Panc1 (cell line): ENCODE measurements around the gene ARL15. TPM values are rescaled to one million over a fixed set of nuclear protein-coding genes. Genes with fewer than 3 reads are reported as not detected.

Experiments used
- ATAC-seq: fragments of 200-7000 bp; cut with Tn5 transposase; 2 replicates; pipeline ENCODE4 v1.9.1; 2020; ENCODE audit warnings: mild to moderate bottlenecking, moderate library complexity
- BruUV-seq: library from RNA; stranded (reverse); fragments of 400-500 nt; replicated peaks from 2 replicates; lab custom pipeline; 2021; lab: Mats Ljungman, UMichigan
- CTCF ChIA-PET: fragments of 300-600 bp; sonication (Branson Sonifier 250); formaldehyde crosslinking; loops from one replicate; lab custom pipeline; 2022; ENCODE audit warnings: antibody characterized with exemption; lab: Charles Lee
- POLR2A ChIA-PET: fragments of 300-600 bp; sonication (Branson Sonifier 250); formaldehyde crosslinking; loops from one replicate; lab custom pipeline; 2022; ENCODE audit warnings: antibody characterized with exemption; lab: Charles Lee
- DNase-seq: peaks from one replicate; pipeline ENCODE4 v3.0.0-alpha.2; 2010; ENCODE audit warnings: low read depth, low spot score
- H3K27ac ChIP-seq: 2 replicates; pipeline ENCODE4 v1.5.1; 2011; ENCODE audit warnings: mild to moderate bottlenecking, low read length, inconsistent platforms
- H3K27me3 ChIP-seq: fragments of 200-500 bp; sonication (Bioruptor generic); 2 replicates; pipeline ENCODE4 v1.6.0; 2014; ENCODE audit warnings: low read length, inconsistent platforms; ENCODE audit not compliant: control insufficient read depth, insufficient read depth
- H3K36me3 ChIP-seq: fragments of 200-500 bp; sonication (Bioruptor generic); 2 replicates; pipeline ENCODE4 v1.5.1; 2014; ENCODE audit warnings: inconsistent platforms, mild to moderate bottlenecking, low read length, moderate library complexity; ENCODE audit not compliant: control insufficient read depth, insufficient read depth
- H3K4me1 ChIP-seq: 2 replicates; pipeline ENCODE4 v1.5.1; 2011; ENCODE audit warnings: inconsistent platforms, mild to moderate bottlenecking, low read length, moderate library complexity; ENCODE audit not compliant: control insufficient read depth, insufficient read depth
- H3K4me3 ChIP-seq, 2 experiments: 2 replicates each; pipeline ENCODE4 v1.5.1; 2011 to 2012; ENCODE audit warnings: low read depth in 2 of 2, low read length in 2 of 2, mild to moderate bottlenecking in 2 of 2, inconsistent platforms in 1 of 2, moderate library complexity in 1 of 2
- H3K9me3 ChIP-seq: fragments of 200-500 bp; sonication (Bioruptor generic); 2 replicates; pipeline ENCODE4 v1.5.1; 2014; ENCODE audit warnings: low read depth, mild to moderate bottlenecking, inconsistent platforms, low read length, moderate library complexity; ENCODE audit not compliant: control insufficient read depth, insufficient read depth
- POLR2AphosphoS5 ChIP-seq: IDR thresholded peaks from 2 replicates; pipeline ENCODE4 v1.6.1; 2012; ENCODE audit warnings: mild to moderate bottlenecking, low read depth, low read length, moderate library complexity
- REST ChIP-seq, 2 experiments: IDR thresholded peaks; 2 replicates each; pipeline ENCODE4 v1.6.1; 2011 to 2012; ENCODE audit warnings: low read depth in 2 of 2, control low read depth in 1 of 2, low read length in 1 of 2, mild to moderate bottlenecking in 1 of 2, moderate library complexity in 1 of 2; ENCODE audit not compliant: insufficient read depth in 1 of 2
- SIN3A ChIP-seq: IDR thresholded peaks from 2 replicates; pipeline ENCODE4 v1.6.1; 2012; ENCODE audit warnings: low read depth, mild to moderate bottlenecking, low read length, moderate library complexity, borderline replicate concordance; ENCODE audit not compliant: insufficient read depth
- TCF7L2 ChIP-seq: IDR thresholded peaks from 2 replicates; pipeline ENCODE4 v1.6.1; 2011; ENCODE audit warnings: mild to moderate bottlenecking, low read depth, low read length, inconsistent platforms
- in situ Hi-C: cut with HindIII; loops from 2 replicates; pipeline ENCODE4 v1.10.0; 2016; ENCODE audit warnings: low sequenced_read_pairs, low pct_unique_long_range_greater_than_20kb
- intact Hi-C: fragments of 100-400 bp; cut with micrococcal nuclease; formaldehyde crosslinking; loops from one replicate; pipeline ENCODE4 v1.10.0; 2022; ENCODE audit not compliant: unreplicated experiment
- total RNA-seq: library from RNA; stranded (reverse); gene quantifications from one replicate; pipeline ENCODE4 v1.2.1, GENCODE V29; 2021; ENCODE audit not compliant: unreplicated experiment
- TF ChIP-seq, protein P1 (sequence below): fragments of 450-650 bp; IDR thresholded peaks from 2 replicates; pipeline ENCODE4 v1.5.1; 2017; ENCODE audit warnings: mild to moderate bottlenecking

The ARL15 gene
- total RNA-seq, 1 experiment from 2014 or later: 16.5 TPM

GRCh38 chr5:54083245-54083644 is 227.1 kb downstream of the ARL15 start:
- ChIA-PET CTCF (interaction anchor here (0.6 kb wide), 1 partner anchor 68 kb away, joined by 3 read pairs; no protein-coding TSS in a partner anchor), POLR2A (no interaction called here)
- no peaks in the 10 kb centered on the region for H3K4me1 ChIP-seq
- no peaks in the 10 kb centered on the region for H3K27me3 ChIP-seq
- H3K27ac ChIP-seq: no peak overlapping the region
- no peak overlapping the region for H3K4me3 ChIP-seq
- no peaks in the 10 kb centered on the region for H3K9me3 ChIP-seq
- no peaks in the 10 kb centered on the region for H3K36me3 ChIP-seq
- intact Hi-C loops (no loop called here), in situ Hi-C loops (no loop called here)
- BruUV-seq: no TSS peak
- no peak for TF ChIP-seq SIN3A
- TF ChIP-seq, protein P1, sequence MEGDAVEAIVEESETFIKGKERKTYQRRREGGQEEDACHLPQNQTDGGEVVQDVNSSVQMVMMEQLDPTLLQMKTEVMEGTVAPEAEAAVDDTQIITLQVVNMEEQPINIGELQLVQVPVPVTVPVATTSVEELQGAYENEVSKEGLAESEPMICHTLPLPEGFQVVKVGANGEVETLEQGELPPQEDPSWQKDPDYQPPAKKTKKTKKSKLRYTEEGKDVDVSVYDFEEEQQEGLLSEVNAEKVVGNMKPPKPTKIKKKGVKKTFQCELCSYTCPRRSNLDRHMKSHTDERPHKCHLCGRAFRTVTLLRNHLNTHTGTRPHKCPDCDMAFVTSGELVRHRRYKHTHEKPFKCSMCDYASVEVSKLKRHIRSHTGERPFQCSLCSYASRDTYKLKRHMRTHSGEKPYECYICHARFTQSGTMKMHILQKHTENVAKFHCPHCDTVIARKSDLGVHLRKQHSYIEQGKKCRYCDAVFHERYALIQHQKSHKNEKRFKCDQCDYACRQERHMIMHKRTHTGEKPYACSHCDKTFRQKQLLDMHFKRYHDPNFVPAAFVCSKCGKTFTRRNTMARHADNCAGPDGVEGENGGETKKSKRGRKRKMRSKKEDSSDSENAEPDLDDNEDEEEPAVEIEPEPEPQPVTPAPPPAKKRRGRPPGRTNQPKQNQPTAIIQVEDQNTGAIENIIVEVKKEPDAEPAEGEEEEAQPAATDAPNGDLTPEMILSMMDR: no peak
- no peak for TF ChIP-seq REST (IDR thresholded peaks at IDR 0.05; ENCODE audit: insufficient read depth in 1 of 2, low read depth in 2 of 2, low read length in 1 of 2)
- TF ChIP-seq TCF7L2: no peak
- TF ChIP-seq POLR2AphosphoS5: no peak
- no peak for ATAC-seq
- DNase-seq: no peak

DNA sequence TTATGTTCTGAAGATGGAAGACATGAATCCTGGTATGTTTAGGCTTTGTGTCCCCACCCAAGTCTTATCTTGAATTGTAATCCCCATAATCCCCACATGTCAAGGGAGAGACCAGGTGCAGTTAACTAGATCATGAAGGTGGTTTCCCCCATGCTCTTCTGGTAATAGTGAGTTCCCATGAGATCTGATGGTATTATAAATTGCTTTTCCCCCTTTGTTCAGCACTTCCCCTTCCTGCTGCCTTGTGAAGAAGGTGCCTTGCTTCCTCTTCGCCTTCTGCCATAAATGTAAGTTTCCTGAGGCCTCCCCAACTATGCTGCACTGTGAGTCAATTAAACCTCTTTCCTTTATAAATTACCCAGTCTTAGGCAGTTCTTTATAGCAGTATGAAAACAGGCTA is 229.0 kb downstream of the ARL15 start:
- POLR2A ChIA-PET: no interaction called here

More for the DNA sequence above, 229.0 kb downstream of the ARL15 start:
- Histone ChIP-seq H3K27ac (no peak overlapping the region), H3K27me3 (no peaks in the 10 kb centered on the region), H3K36me3 (no peaks in the 10 kb centered on the region), H3K4me1 (no peaks in the 10 kb centered on the region), H3K9me3 (no peaks in the 10 kb centered on the region), H3K4me3 (no peak overlapping the region)
- intact Hi-C loops (no loop called here), in situ Hi-C loops (no loop called here)
- DNase-seq (no peak), ATAC-seq (no peak)
- CTCF ChIA-PET: no interaction called here
- BruUV-seq: no TSS peak
- TF ChIP-seq REST (IDR thresholded peaks at IDR 0.05; ENCODE audit: insufficient read depth in 1 of 2, low read depth in 2 of 2, low read length in 1 of 2) (no peak), TCF7L2 (no peak), SIN3A (no peak), POLR2AphosphoS5 (no peak)
- TF ChIP-seq, protein P1: no peak
